HG03025 (cell line): Measurements from ENCODE around the gene BPIFA2.
"Not testable (repeated sequence)": the region's sequence is repeated elsewhere in the genome, so short reads cannot be mapped to it uniquely, and the experiment has no call there.

Experiments
- ATAC-seq: cut with Tn5 transposase; IDR thresholded peaks from one replicate; pipeline ENCODE4 v1.9.1; 2021; ENCODE audit warnings: mild to moderate bottlenecking, moderate library complexity; ENCODE audit not compliant: unreplicated experiment, low FRiP score

BPIFA2 gene, protein sequence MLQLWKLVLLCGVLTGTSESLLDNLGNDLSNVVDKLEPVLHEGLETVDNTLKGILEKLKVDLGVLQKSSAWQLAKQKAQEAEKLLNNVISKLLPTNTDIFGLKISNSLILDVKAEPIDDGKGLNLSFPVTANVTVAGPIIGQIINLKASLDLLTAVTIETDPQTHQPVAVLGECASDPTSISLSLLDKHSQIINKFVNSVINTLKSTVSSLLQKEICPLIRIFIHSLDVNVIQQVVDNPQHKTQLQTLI

GRCh38 chr20:33167859-33168258, at the start of gene BPIFA2:
BPIFA2 (plus strand) TSS chr20:33168159; CDS start chr20:33169146, 987 bp downstream.
- ATAC-seq = no peak

- ATAC-seq = no peak
These were observed 47.9 kb upstream of the BPIFA2 start for GRCh38 chr20:33119725-33120720.

DNA sequence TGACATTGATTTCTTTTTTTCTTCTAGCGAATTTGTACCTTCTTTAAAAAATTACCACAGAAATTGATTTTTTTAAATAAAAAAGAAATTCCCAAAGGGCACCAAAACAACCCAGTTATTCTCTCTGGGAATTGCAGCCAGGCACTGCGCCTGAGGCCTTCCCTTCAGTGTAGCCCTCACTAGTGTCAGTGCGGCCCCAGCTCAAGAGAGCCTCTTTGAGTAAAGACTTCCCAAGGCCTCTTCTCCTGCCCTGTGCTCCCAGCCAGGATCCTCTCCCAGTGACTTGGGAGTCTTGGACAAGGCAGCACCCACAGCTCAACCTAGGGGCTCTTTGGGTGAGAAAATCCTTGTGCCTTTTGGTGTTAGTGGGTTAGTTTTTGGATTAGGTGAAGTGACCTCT, 47.0 kb upstream of the BPIFA2 start:
- ATAC-seq = no peak

- not testable (repeated sequence) for ATAC-seq
These were observed 45.7 kb upstream of the BPIFA2 start for GRCh38 chr20:33122297-33122696.

DNA sequence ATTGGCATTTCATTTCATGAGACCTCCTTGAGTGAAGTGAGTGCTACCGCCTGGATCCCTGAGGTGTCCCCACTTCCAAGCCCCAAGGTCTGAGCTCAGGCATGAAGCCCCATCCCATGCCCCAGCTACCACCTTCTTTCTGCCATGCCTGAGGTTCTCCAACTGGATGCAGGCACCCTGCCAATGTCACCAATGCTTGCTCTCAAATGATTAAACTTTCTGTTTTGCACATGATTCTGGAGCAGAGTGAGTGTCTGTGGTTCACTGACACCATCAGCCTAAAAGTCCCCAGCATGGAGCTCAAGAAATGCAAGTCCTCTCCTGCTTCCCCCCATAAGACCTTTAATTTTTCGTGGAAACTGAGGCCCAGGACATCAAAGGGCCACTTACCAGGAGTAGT, 43.7 kb upstream of the BPIFA2 start:
- ATAC-seq = no peak

- no peak for ATAC-seq
These were observed 43.0 kb upstream of the BPIFA2 start for GRCh38 chr20:33124994-33125393.

DNA sequence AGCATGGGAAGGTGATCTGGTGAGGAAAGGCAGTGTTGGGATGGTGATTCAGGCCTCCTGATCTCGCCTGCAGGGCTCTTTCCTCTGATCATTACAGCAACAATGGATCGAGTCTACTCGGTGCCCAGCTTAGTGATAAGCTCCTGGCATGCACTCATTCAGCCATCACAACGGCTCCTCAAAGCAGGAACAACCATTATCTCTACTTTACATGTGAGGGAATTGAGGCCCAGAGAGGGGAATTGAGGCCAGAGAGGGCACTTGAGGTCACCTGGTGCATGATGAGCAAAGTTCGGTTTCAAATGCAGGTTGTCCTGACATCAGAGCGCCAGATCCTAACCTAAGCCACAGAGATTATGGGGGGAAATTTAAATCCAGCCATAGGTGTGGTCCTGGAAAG, 42.0 kb upstream of the BPIFA2 start:
- no peak for ATAC-seq

GRCh38 chr20:33127422-33128097, 40.4 kb upstream of the BPIFA2 start:
- ATAC-seq = no peak

DNA sequence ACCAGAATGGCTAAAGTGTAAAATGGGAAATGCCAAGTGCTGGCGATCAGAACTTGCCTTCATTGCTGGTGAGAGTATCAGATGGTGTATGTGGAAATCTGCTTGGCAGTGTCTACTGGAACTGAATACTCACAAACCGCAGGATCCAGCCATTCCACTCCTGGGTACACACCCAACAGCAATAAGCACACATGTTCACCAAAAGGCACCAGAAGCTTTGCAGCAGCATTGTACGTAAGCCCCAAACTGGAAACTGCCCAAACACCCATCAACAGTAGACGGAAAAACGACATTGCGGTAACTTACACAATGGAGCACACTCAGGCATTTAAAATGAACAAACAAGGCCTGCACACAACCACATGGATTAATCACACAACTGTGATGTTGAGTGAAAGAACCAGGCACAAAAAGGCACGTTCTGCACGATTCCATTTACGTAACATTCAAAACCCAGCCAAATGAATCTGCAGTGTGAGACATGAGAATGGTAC, 37.3 kb upstream of the BPIFA2 start:
- ATAC-seq = no peak

DNA sequence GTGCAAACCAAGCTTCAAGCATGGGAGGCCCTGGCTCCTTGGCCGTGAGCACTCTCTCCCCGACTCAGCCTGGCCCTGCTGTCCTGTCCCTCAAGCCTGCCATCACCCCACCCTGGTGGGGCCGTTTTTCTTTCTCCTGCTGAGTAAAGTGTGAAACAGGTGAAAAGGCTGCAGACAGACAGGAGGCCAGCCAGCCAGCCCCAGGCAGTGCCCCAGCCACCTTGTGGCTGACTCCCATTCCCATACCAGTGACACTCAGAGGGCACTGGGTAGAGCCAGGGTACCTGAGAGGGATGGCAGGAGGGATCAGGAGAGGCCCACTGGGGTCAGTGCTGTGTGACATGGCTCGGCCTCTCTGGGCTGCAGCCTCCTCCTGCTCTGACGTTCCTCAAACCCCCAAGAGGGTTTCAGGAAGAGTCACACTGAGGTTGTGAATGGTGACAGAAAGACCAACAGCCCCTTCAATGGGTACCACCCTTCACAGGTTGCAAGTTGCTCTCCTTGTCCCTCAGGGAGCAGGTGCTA, 35.9 kb upstream of the BPIFA2 start:
- no peak for ATAC-seq

GRCh38 chr20:33132513-33133372, 35.2 kb upstream of the BPIFA2 start:
- ATAC-seq = no peak

- ATAC-seq = no peak
These were observed 34.5 kb upstream of the BPIFA2 start for GRCh38 chr20:33133373-33133941.

DNA sequence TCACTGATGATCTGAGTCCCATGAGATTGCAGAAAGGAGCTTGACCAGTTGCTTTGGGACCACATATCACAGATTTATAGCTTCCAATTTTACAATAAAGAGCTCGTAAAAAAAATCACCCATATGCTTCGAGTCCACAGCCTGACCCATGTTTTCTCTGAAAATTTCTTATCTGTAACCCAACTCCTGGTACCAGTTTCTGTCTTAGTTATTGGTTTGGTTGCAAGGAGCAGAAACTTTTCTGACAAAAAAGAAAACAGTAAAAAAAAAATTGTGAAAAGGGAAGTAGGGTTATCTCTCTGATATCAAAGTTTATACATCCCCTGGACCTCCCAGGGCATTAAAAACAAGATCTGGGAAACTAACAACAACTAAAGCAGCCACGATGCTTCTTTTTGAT, 30.8 kb upstream of the BPIFA2 start:
- no peak for ATAC-seq

DNA sequence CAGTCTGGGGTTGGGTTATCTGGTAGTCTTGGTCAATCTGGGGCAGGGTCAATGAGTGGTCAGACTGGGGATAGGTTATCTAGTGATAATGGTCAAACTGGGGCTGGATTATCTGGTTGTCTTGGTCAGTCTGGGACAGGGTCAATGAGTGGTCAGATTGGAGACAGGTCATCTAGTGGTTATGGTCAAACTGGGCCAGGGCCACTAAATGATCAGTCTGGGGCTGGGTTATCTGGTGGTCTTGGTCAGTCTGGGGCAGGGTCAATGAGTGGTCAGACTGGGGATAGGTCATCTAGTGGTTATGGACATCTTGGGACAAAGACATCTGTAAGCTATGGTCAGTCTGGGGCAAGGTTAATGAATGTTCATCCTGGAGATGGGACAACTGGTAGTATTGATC, 28.5 kb upstream of the BPIFA2 start:
- ATAC-seq = no peak

- ATAC-seq = no peak
These were observed 22.4 kb upstream of the BPIFA2 start for GRCh38 chr20:33145521-33145920.

DNA sequence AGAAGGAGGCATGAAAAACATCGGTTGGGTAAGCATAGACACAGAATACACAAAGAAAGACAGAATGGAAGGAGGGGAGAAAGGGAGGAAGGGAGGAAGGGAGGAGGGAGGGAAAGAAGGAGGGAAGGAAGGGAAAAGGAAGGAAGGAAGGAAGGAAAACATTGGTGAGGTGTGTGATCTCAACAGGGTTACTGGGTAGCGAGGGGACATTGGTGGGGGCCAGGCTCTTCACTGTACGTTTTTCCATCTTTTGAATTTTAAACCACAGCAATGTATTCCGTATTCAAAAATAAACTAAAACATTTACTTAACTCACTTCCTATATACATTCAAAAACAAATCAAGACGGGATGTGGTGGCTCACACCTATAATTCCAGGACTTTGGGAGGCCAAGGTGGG, 20.7 kb upstream of the BPIFA2 start:
- no peak for ATAC-seq

DNA sequence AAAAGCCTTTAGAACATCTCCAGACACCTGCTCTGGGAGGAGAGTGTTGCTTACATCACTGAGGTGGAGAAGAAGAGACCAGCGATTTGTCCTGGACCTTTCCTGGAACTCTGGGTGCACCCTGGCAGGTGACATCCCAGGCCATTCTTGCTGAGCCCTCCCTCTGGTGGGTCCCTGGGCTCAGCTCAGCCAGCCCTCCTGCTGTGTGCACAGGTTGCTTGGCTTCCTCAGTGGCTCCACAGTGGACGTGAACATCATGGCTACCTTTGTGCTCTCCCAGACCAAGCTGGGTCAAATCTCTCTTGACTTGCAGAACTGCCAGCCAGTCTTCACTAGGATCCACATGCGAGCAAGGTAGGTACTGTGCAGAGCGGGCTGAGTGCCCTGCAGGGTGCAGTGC, 19.9 kb upstream of the BPIFA2 start:
- ATAC-seq = no peak

DNA sequence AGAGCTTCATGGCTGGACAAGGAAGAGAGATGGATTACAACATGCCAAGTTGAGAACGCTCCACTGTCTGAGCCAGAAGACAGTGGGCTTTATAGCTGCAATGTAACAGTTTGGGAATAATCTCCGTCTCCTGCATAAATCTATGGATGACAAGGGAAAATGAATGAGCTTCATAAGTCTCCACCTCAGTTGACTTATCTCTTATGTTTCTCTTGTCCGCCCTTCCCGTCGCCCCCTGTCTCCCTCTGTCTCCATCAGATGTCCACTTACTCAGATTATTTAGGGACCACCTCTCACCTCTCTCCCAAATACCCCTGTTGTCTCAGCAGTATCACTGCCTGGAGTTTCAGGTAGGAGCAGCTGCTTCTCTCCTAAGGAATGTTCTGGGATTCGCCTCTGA, 13.7 kb upstream of the BPIFA2 start:
- ATAC-seq = no peak

DNA sequence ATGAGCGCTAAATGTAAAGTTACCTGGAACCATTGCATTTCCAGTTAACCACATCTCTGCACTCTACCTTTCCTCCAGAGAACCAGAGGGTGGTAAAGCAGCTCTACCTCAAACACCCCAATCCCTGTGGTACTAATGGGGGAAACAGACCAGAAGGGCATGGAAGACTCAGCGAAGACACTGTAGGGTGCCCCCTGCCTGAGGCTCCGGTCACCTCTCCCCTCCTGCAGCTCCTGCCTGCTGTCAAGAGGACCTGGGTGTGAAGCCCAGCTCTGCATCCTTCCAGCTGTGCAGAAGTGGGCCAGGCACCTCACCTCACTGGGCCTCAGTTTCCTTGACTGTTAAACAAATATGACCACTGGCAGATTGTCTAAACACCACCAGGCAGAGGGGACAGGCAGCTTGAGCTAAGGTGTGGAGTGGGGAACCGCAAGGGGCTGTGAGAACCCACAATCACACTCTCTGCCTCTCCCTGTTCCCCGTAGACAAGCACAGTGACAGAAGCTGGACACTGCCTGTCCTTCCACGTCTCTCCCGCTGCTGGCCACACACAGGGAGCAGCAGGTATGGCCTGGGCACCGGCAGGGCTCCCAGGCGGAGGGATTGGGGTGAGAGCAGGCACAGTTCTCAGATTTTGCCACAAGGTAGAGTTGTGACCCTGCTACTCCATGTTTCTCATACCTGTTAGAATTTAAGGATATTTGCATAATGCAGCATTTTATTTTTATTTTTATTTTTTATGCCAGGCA, 9.1 kb upstream of the BPIFA2 start:
- no peak for ATAC-seq
